HG02970 (cell line): ENCODE data around the gene LINGO1.

Experiments
- ATAC-seq: cut with Tn5 transposase; IDR thresholded peaks from one replicate; pipeline ENCODE4 v1.9.1; 2021; ENCODE audit warnings: mild to moderate bottlenecking, moderate library complexity, moderate number of reproducible peaks; ENCODE audit not compliant: unreplicated experiment, low FRiP score

LINGO1 gene

DNA sequence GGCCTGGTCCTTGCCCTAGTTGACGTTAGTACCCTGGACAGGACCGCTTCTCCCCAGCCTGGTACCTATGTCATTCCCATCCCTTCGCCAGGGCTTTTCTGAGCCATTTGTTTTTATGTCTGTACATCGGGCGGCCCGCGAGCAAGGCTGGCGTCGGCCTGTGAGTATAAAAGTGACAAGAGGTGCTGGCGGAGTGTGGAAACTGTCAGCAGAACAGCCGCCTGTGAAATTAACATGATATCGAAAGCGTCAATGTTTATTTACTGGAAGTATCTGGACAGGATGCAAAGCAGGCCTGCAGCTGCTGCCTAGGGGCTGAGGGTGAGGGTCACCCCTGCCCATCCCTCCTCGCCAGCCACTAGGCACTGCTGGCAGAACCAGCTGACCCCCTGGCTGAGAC is 33.4 kb downstream of the LINGO1 start:
- ATAC-seq, result no peak

DNA sequence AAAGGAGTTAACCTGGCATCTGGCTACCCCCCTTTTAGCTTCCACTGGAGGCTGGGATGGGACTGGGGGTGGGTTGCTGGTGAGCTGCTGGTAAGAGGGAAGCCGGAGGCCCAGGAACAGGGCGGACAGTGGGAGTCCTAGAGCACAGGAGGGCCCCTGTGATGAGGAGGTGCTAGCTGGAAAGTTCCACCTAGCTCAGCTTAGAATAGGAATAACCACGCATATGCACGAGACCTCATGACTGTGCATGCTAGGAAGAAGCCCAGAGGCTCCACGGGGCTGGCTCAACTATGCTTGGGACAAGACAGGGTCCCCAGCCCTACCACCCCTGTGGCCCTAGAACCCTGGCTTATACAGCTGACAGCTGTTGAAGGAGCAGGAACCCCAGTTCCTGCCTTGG is 34.1 kb downstream of the LINGO1 start:
- no peak for ATAC-seq

GRCh38 chr15:77597804-77598453 is 34.8 kb downstream of the LINGO1 start:
- no peak for ATAC-seq

DNA sequence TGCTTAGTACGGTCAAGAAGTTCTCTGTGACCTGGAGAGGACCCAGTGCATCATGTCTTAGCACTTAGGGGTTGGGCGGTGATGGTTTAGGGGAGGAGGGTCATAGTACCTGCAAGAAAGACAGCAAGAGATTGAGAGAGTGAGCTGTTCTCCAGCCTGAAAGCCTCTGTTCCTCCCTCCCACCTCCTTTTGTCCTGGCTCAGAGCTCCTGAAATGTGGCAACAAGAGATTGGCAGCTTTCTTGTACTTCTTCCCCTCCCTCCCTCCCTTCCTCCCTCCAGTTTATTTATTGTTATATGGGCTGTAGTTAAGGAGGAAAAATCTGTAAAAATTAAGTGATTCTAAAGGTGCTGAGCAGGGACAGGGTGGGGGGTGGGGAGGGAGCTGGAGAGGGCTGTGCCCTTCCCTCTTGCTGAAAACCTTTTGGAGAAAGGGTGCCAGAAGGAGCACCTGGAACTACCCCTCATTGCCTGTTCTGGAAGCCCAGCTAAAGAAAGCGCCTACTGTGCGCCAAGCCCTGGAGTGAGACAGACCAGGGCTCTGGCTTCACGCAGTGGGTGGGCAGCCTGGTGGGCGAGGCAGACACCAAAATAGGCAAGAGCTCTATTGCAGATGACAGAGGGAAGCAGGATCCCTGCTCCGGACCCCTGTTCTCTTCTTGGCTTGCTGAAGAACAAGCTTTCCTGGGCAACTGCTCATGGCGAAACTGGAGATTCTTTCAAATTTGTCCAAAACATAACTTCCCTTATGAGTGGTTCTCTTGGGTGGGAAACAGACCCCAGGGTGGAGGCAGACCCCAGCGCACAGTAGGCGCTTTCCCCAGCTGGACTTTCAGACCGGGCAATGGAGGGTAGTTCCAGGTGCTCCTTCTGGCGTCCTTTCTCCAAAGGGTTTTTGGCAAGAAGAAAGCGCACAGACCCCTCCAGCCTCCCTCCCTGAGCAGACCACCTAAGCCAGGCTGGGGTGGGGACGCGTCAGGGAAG is 35.6 kb downstream of the LINGO1 start:
- ATAC-seq, result no peak

DNA sequence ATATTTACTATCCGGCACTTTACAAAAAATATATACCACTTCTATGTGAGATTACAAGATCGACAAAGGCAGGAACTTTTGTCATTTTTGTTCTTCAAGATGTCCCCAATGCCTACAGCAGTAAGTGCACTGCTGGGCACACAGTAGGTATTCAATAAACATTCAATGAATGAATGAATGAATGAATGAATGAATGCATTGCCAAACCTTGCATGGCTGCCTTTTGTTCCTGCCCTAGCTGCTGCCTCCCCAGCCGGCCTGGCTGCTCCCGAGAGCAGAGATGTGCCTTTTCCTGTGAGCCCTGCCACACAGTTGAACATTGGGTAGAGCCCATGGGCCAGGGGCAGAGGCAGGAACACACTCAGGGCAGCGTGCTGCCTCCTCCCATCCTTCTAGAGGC is 37.5 kb downstream of the LINGO1 start:
- no peak for ATAC-seq

GRCh38 chr15:77592758-77593157 is 40.0 kb downstream of the LINGO1 start:
- no peak for ATAC-seq

DNA sequence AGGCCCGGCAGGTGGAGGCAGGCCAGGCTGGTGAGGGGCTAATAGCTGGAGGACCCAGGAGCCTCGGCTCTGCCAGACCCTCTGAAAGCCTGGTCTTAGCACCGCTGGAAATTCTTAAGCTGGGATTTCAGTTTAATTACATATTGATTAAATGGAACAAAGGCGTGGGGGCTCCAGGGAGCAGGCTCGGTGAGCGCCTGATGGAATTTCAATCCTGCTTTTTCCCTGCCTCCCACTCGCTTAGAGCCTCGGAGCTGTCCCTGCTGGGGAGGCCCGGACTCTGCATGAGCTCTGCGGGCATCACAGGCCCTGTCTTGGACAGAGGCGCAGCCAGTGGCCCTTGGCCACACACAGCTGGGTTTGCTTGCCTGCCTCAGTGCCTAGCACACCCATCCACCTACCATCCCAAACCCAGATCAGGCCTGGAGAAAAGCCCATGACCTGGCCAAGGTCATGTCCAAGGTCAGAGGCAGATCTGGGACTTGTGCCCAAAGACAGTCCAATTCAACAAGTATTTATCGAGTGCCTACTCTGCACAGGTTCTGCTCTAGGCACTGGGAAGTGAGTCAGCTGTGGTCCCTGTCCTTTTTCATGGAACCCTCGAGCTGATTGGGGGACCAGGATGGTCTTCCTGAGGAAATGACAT is 40.6 kb downstream of the LINGO1 start:
- no peak for ATAC-seq

- ATAC-seq, result no peak
Observed at GRCh38 chr15:77589839-77590238, 42.9 kb downstream of the LINGO1 start.

DNA sequence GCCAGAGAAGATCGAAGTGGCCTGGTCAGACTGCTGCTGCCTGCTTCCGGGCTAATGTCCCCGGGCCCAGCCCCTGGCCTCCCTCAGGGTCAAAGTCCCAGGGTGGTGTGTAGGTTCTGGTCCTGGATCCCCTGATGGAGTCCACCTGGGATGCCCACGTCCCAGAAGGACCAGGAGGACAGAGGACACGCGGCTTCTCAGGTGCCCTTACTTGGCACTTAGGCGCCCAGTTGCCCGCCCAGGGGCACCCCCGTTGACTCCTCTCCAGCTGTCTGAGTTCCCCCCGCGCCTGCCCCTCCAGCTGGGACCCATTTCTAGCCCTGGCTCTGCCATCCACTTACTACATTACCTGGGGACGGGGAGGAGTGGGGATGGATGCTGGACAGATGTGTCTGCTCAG is 44.6 kb downstream of the LINGO1 start:
- no peak for ATAC-seq

DNA sequence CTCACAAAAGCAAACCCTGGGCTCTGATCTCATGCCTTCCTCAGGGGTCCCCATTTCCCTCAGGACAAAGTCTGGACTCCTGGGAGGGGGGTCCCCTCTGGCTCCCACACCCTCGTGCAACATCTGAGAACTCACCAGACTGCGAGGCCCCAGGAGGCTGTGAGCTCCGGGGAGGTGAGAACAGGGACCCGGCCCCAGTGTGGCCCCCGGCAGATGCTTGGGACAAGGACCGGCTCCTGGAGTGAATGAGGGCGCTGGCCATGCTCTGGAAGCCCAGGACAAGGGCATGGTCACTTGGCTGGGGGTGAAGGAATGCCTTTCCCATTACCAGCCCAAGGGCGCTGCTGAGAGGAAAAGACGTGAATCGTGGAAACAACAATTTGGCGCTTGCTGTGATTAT is 48.0 kb downstream of the LINGO1 start:
- no peak for ATAC-seq

DNA sequence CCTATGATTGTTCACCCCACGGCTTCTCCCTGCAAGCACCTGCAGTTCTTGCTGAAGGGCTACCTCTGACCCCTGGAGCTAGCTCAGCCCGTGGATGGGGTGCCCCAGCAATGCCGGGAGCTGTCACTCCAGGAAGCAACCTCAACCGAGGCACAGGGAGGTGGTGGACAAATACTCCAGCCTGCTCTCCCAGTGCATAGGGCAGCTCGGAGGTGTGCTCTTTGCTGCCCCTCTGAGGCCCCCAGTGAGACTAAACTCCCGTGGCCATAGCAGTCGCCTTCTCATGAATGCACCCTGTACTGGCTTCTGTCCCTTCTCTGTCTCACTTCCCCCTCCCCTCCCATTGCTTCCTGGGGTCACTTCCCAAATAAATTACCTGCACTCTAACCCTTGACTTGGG is 48.5 kb downstream of the LINGO1 start:
- no peak for ATAC-seq

- ATAC-seq, result no peak
Observed at GRCh38 chr15:77582763-77583162, 49.9 kb downstream of the LINGO1 start.

GRCh38 chr15:77581896-77582569 is 50.7 kb downstream of the LINGO1 start:
- no peak for ATAC-seq

DNA sequence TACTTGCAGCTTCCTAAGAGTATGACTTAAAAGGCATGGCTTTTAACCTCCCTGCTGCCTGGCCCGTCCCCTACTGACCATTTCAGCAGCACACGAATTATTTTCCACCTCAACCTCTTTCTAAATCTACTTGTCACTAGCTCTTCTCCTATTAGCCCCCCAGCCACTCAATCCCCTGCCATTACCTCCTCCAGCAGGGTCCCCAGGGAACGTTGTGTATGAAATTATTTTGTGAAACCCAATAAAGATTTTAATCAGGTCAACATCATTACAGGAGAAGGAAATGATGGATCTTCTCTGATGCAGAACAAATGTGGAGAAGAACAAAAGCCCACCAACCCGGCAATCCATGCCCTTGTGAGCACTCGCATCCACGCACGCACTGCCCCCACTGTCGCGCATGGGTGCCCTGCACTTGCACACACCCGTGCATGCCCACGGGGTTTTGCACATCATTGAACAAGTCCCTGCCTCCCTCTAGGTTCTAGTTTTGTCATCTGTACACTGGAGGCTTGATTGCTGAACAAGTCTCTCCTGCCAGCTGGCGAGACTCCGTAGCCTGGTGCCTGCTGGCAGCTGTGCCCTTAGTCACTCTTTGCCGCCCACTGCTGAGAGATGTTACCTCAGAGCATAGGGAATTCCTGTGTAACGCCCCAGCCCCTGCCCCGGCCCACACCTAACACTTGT is 51.6 kb downstream of the LINGO1 start:
- no peak for ATAC-seq

DNA sequence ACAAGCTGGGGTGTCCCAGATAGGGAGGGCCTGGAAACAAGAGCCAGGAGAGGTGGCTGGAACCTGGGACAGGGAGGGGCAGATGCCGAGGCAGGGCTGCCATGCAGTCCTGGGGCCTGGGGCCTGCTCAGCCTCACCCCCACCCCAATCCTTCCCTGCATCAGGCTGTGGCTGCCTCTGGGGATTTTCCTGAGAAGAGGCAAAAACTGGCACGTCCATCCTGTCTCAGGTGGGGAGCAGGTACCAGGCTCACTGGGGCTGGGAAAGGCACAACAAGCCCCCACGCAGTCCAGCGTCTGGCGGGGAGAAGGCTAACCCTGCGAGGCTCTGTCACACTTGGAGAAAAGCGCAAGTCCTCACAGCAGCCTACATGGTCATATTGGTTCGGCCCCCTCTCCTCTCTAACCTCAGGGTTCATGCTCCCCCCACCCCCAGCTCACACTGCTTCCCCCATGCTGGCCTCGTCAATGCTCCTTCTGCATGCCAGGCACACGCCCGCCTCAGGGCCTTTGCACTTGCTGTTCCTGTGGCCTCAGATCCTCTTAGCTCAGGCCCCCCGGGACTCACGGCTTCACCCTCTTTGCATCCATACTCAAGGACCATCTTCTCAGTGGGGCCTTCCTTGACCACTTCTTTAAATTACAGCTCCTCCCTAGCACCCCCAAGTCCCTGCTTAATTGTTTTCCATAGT is 53.1 kb downstream of the LINGO1 start:
- no peak for ATAC-seq

DNA sequence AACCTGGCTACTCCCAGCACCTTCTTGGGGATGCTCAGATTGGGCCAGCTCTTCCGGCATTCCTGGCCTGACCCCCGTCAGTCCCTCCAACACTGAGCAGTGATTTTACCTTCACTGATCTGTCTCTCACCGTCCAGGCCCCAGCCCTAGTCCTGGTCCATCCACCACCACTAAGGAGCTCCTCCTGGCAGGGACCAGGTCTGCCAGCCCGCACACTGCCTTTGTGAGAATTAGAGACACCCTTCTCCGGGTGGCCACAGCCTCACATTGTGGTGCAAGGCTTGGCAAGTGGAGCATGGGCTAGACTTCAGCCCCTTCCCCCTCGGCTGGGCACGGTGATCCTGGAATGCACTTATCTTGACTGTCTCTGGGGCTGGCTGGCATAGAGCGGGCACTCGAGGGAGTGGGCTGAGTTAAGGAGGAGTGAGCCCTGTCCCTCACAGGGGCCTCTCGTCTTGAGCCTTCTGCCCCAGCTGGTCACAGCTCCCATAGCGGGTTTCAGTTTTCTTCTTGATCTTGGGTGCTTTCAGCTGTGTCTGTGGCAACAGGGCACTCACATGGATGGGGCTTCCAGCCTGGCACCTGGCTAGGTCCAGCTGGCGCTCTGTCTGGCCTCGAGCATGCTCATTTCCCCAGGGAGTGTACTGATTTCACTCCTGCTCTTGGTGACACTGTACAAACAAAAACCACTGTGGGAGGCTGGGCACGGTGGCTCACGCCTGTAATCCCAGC is 53.9 kb downstream of the LINGO1 start:
- ATAC-seq, result no peak

DNA sequence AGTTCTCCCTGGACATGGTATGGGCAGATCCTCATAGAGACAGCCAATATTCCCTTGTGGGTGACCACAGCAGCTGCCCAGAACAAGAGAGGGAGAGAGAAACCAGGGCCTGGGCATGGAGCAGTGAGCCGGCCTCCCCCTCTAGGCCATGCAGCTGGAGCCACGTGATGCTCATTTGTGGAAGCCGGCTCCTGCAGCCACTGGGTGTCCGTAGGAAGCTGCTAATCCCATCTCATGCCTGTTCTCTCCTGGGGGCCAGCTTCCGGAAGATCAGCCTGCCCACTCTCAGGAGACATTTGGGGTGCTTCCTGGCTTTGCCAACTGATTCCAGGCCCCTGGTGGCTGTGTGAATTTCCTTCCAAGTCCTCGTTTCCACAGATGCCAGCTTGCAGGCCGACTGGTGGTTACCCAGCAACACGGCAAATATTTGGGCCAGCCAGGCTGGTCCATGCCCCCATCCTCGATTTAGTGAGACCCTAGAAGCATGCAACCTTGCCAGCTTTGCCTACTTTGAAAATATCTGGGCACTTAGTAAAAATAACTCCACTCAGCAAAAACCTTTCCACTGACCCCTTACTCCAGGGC is 55.3 kb downstream of the LINGO1 start:
- ATAC-seq, result no peak

- no peak for ATAC-seq
Observed at GRCh38 chr15:77576538-77576937, 56.2 kb downstream of the LINGO1 start.
